ENCODE results near the gene C1GALT1.
"Not testable (repeated sequence)": the region's sequence is repeated elsewhere in the genome, so short reads cannot be mapped to it uniquely, and the experiment has no call there.

C1GALT1 gene

DNA sequence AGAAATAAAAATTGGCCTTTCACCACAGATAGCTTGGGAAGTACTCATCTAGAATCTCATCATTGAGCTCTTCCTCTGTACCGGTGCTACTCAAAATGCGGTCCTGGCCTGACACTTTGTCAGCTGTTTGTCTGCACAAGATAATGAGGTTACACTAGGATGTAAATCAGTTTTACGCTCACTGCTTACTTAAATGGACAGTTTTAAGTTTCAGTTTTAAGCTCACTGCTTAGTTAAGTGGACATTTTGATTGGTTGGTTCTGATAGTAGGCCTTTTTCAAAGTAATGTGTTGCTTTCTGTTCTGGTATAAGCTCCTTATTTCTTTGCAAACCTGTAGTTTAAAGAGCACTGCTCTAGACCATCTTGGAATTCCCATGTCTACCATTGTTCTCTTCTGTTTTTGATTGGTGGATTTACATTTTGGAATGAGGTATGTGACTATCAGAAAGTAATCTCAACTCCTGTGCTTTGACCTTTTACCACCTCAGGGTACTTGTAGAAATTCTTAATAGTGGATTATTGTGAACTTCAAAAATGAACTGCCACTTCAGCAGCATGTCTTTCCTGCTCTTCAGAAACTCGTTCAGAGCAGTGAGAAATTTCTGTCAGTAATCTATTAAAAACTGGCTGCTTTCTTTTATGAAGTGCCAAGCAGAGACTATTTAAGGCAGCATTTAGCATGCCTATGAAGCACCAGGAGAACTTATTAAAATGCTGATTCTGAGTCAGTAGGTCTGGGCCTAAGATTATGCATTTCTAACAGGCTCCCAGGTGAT is 55.0 kb downstream of the C1GALT1 start:
- DNase-seq (ENCODE audit: low read depth) = no peak

GRCh38 chr7:7237978-7238267 is 55.6 kb downstream of the C1GALT1 start:
- no peak for DNase-seq (ENCODE audit: low read depth)

GRCh38 chr7:7239346-7239745 is 57.0 kb downstream of the C1GALT1 start:
- DNase-seq (ENCODE audit: low read depth) = no peak

DNA sequence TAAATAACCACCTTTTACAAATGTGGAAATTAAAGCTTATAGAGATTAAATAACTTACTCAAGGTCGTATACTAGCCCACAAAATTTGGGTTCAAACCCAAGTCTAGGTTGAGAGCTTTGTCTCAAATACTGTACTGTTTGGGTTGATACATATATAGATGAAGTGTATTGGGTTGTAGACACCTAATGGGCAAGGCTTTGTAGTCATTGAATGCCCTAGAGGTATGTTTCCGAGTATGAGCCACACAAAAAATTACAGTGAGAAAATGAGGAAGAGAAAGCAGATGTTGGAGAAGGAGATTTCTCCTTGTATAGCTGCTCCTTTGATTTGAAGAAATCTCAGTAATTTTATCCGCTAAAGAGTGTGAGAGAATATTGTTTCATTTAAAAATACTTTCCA is 60.6 kb downstream of the C1GALT1 start:
- DNase-seq (ENCODE audit: low read depth) = no peak

DNA sequence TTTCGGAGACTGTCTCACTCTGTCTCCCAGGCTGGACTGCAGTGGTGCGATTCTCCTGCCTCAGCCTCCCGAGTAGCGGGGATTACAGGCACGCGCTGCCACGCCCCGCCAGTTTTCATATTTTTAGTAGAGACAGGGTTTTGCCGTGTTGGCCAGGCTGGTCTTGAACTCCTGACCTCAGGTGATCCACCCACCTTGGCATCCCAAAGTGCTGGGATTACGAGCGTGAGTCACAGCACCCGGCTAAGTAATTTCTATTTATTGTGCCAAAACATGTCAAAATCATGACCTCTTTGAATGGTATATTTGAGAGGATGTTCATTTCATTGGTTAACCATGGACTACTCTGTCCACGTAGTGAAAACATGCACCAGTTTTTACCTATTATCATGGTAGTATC is 62.9 kb downstream of the C1GALT1 start:
- DNase-seq (ENCODE audit: low read depth) = not testable (repeated sequence)

GRCh38 chr7:7246223-7246622 is 63.9 kb downstream of the C1GALT1 start:
- no peak for DNase-seq (ENCODE audit: low read depth)

DNA sequence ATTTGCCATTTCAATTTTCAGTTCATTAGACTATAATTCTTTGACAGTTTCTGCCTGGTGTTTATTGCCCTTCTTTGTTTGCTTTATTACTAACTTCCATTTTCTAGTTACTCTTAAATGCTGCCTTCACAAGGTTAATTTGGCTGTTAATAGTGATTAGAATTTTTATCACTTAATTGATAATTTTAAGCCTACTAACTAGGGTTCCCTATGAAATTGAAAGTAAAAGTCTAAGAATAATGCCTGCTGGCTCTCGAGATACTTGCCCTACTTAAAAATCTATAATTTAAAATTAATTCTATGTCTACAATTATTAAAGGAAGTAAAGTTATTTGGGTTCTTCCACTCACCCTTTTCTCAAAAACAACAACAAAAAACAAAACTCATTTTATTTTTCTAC is 65.3 kb downstream of the C1GALT1 start:
- DNase-seq (ENCODE audit: low read depth) = no peak

GRCh38 chr7:7249814-7250213 is 67.5 kb downstream of the C1GALT1 start:
- DNase-seq (ENCODE audit: low read depth) = no peak

- DNase-seq (ENCODE audit: low read depth) = no peak
Observed at GRCh38 chr7:7251742-7252141, 69.4 kb downstream of the C1GALT1 start.

DNA sequence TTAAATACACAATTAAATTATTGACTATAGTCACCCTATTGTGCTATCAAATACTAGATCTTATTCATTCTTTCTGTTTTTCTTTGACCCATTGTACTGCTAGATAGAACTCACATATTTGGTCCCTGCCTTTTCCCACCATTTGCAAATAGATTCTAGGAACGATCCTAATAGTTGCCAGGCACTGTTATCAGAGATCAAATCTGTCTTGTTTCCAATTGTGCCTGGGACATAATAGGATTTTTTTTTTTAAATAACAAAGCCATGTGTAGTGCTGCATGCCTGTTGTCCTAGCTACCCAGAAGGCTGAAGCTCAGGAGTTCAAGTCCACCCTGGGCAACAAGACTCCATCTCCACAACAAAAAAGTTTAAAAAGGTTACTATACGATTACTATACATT is 72.0 kb downstream of the C1GALT1 start:
- DNase-seq (ENCODE audit: low read depth) = no peak

DNA sequence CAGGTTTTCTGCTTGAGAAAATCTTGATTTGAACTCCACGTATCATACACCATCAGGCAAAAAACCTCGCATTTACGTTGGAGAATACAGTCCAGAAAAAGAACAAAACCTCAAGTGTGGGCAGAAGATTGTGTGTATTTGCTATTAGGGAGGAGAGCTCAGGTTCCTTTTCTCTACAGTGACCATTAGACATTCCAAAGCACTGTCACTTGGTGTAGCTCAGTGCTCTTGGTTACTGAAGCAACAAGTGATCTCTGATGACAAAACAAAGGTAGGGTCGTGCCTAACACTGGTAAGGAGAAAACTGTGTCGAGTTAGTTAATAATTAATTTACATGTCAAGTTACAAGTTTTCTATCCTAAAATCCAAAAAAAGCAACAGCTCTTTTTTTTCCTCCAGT is 72.6 kb downstream of the C1GALT1 start:
- DNase-seq (ENCODE audit: low read depth) = no peak

GRCh38 chr7:7256731-7257274 is 74.5 kb downstream of the C1GALT1 start:
- no peak for DNase-seq (ENCODE audit: low read depth)

GRCh38 chr7:7257899-7258692 is 75.8 kb downstream of the C1GALT1 start:
- no peak for DNase-seq (ENCODE audit: low read depth)

DNA sequence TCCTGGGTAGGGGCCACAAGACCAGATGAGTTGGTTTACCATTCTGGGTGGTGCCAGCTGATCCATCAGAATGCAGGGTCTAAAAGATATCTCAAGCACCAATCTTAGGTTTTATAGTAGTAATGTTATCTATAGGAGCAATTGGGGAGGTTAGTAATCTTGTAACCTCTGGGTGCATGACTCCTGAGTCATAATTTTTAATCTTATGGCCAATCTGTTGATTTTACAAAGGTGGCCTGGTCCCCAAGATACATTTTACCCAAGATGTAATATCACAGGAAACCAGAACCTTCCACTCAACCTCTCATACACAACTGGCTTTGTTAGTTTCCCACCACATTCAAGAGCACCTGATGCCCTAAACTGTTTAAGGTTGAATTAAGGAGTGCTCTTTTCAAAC is 79.5 kb downstream of the C1GALT1 start:
- DNase-seq (ENCODE audit: low read depth) = no peak

DNA sequence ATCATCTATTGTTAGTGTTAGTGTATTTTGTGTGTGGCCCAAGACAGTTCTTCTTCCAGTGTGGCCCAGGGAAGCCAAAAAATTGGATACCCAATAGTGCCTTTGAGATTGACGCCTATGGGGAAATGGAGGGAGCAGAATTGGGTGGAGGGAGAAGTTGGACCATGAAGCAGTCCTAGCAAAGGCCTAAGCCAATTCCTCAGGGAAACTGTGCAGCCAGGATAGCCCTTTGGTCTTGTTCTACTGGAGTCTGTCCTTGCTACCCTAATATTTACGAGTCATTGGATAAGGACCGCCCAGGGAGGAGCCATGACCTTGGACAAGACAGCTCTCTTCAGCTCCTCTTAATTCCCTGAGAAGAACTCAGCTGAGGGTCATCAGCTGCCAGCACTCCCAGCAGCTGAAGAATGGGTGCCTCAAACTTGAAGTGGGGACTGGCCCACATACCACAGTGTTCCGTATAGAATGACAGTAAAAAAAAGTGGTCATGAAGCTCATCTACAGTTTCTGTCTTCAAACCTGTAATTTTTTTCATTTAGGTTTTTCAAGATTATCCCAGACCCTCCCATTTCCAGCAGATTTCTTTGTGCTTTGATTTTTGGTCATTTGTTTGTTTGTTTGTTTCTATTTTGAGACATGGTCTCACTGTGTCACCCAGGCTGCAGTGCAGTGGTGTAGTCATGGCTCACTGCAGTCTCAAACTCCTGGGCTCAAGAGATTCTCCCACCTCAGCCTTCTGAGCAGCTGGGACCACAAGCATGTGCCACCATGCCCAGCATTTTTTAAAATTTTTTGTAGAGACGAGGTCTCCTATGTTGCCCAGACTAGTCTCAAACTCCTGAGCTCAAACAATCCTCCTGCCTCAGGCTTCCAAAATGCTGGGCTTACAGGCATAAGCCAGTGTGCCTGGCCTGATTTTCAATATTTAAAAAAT is 81.2 kb downstream of the C1GALT1 start:
- no peak for DNase-seq (ENCODE audit: low read depth)

- no peak for DNase-seq (ENCODE audit: low read depth)
Observed at GRCh38 chr7:7264306-7265040, 82.1 kb downstream of the C1GALT1 start.

- DNase-seq (ENCODE audit: low read depth) = no peak
Observed at GRCh38 chr7:7265081-7266075, 83.0 kb downstream of the C1GALT1 start.

- no peak for DNase-seq (ENCODE audit: low read depth)
Observed at GRCh38 chr7:7266257-7266881, 84.0 kb downstream of the C1GALT1 start.

DNA sequence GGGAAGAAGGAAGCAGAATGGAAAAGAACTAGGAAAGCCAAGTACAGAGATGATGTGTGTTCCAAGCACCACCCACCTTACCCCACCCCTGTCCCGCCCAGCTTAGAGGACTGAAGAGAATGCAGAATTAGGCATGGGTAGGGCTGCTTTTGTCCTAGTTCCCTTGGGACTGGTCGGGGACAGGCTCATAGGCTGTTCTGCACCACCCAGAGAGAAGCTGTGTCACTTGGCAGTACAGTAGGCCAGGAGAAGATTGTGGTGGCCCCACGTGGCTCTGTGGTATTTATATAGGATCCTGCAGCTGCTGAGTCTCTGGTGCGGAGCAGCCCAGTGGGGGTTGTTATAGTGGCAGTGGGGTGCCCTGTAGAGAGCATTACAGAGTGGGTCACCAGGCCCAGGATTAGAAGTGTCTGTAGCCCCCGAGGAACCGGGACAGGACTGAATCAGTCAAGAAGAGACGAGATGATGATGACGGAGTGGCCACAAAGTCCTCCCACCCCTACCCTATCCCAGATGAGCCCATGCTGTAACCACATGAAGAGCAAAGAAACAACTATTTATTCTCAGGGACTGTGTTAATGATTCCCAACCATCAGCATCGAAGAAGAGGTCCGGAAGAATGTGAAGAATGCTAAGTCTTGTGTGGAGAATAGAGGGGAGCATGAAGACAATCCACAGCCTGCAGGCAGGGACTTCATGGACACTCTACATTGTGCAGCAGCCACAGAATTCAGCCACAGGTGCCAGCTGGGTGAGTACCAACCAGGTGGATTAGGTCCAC is 88.9 kb downstream of the C1GALT1 start:
- DNase-seq (ENCODE audit: low read depth) = no peak
